Large intestine (tissue), 3 donors: Measurements from ENCODE around the gene RNLS. TPM values are rescaled to one million over a fixed set of nuclear protein-coding genes. Genes with fewer than 3 reads are reported as not detected.

Experiments
- DNase-seq, 2 donors: peaks; one replicate each; pipeline versions ENCODE4 v3.0.0 to v3.0.0-alpha.2; 2013
- H3K27ac ChIP-seq: one replicate; pipeline ENCODE4 v1.5.1; 2013; ENCODE audit warnings: low read length
- H3K27me3 ChIP-seq: 2 replicates; pipeline ENCODE4 v1.6.1; 2013; ENCODE audit warnings: low read length; ENCODE audit not compliant: control insufficient read depth, insufficient read depth
- H3K36me3 ChIP-seq: 2 replicates; pipeline ENCODE4 v1.6.1; 2013; ENCODE audit warnings: low read length; ENCODE audit not compliant: control insufficient read depth, insufficient read depth
- H3K4me1 ChIP-seq: one replicate; pipeline ENCODE4 v1.6.1; 2013; ENCODE audit warnings: low read length; ENCODE audit not compliant: control insufficient read depth, insufficient read depth
- H3K4me3 ChIP-seq: one replicate; pipeline ENCODE4 v1.5.1; 2013; ENCODE audit warnings: low read length
- H3K9me3 ChIP-seq: one replicate; pipeline ENCODE4 v1.6.1; 2013; ENCODE audit warnings: mild to moderate bottlenecking, low read depth, low read length, moderate library complexity; ENCODE audit not compliant: control insufficient read depth
- WGBS: methylation state at CpG from one replicate; pipeline ENCODE4 v1.1.5; 2013; ENCODE audit warnings: low lambda C conversion rate; ENCODE audit not compliant: insufficient coverage; 5-methylcytosine and 5-hydroxymethylcytosine counted together
- polyA plus RNA-seq: library from polyadenylated mRNA; unstranded; fragments of 120-200 nt; gene quantifications from one replicate; pipeline ENCODE4 v1.2.1, GENCODE V29; 2013

RNLS gene
- polyA plus RNA-seq, 1 donor: 19.5 TPM

DNA sequence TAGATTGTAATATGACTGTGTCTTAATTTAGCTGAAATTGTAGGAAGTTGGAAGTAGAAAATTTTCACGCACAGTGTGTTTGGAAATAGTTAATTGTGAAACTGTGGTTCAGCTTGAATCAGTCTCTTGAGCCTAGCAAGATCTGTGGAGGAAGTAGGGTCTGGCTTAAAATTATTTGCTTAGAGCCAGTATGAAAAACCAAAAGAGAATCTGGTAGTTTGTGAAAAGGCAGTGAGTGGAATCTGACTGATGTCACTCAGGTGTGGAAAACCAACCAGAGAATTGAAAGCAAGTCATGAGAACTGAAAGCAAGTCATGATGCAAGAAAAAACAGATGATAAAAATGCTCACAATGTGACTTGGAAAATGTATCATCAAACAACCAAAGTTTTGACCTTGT, 14.9 kb upstream of the RNLS start:
- H3K27ac ChIP-seq: no peak overlapping the region
- peak in 1 of 2 donors; percentile 14 for DNase-seq
- 100% methylated on average over 1 of the region's 1 CpG for WGBS

DNA sequence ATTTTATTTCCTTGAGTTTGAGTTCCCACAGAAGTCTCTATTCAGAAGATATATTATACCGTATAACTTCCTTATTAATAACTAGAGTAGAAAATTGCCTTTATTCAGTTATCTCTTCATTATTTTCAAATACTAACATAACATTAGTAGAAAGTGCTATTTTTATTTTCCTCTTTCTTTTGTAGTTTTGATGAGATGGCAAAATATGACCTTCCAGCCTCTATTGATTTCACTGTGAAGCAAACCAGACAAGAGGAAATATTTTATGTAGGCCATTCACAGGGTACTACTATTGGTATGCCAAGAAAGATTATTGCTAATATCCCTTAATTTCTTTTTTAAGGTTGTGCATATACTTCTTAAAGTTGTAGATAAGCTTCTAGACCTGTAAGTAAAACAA, 11.4 kb upstream of the RNLS start:
- DNase-seq: no peak
- Histone ChIP-seq H3K4me1 (no peaks in the 10 kb centered on the region), H3K4me3 (no peak overlapping the region), H3K36me3 (no peaks in the 10 kb centered on the region), H3K9me3 (no peaks in the 10 kb centered on the region), H3K27me3 (no peaks in the 10 kb centered on the region), H3K27ac (no peak overlapping the region)
- 100% methylated on average over 1 of the region's 1 CpG for WGBS

More for the DNA sequence above, 14.9 kb upstream of the RNLS start:
- no peaks in the 10 kb centered on the region for H3K9me3 ChIP-seq
- no peaks in the 10 kb centered on the region for H3K36me3 ChIP-seq
- no peak overlapping the region for H3K4me3 ChIP-seq
- no peaks in the 10 kb centered on the region for H3K4me1 ChIP-seq
- no peaks in the 10 kb centered on the region for H3K27me3 ChIP-seq

DNA sequence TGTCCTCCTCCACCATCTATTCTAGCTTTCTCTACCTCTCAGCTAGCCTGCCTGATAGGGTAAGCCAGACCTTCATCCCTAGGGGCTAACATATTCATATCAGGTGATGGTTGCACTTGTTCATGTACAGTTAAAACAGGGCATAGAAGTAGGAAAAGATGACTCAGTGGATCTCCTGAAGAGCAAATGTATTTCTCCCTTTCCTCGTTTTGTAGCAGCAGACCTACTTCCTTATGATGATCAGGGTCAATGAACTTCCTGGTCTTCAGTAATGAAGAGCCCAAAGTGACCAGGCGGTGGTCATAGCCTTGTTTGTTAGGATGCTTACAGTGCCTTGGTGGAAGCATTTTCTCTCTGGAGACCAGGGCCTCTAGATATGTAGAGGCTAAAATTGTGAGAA, 9.8 kb upstream of the RNLS start:
- H3K9me3 ChIP-seq: no peaks in the 10 kb centered on the region
- H3K36me3 ChIP-seq: no peaks in the 10 kb centered on the region
- H3K4me3 ChIP-seq: no peak overlapping the region
- no peaks in the 10 kb centered on the region for H3K27me3 ChIP-seq
- no peaks in the 10 kb centered on the region for H3K4me1 ChIP-seq
- WGBS: no CpG with 5 or more reads among the region's 2 CpGs
- no peak for DNase-seq
- H3K27ac ChIP-seq: no peak overlapping the region

DNA sequence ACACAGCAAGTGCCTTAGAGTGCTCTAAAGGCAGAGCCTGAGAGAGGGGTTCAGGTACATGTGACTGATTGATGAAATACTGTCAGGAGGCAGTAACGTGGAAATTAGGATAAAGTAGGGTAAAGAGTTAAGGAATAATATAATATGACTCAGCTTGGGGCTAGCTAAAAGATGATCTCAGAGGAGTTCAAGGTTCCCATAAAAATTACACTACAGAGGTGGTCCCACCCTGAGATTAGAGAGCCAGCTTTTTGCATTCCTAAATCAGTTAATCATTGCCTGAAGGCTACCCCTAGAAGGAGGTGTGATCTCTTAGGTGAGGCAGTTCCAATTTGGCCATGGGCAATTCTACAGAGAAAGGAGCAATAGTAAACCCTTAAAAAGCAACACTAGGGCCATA, 9.3 kb upstream of the RNLS start:
- Histone ChIP-seq H3K4me1 (no peaks in the 10 kb centered on the region), H3K9me3 (no peaks in the 10 kb centered on the region), H3K27me3 (no peaks in the 10 kb centered on the region), H3K27ac (no peak overlapping the region), H3K4me3 (no peak overlapping the region), H3K36me3 (no peaks in the 10 kb centered on the region)
- WGBS: 43% methylated on average over 1 of the region's 1 CpG
- DNase-seq: no peak

DNA sequence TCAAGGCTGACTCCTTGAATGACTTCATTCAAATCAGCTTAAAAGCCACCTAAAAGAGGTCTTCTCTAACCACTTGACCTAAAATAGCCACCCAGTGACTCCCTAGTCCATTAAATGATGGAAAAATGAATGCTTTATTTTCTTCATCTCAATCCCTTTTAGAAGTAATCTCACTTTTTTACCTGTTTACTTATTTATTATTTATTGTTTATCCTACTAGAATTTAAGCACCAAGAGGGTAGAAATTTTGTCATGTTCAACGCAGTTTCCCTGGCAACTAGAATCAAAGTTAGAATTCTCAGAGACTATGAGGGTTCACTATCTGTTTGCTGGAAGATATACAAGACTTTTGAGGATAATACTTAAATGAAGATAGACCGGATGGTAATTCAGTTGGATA, 3.3 kb upstream of the RNLS start, which contains the start of gene LIPJ:
Gene LIPJ, plus strand, starts transcription at position 301 of the 400 bp plus-strand sequence. CDS start 3,926 bp downstream, outside the sequence.
- WGBS: 100% methylated on average over 1 of the region's 2 CpGs
- Histone ChIP-seq H3K9me3 (peaks cover 5% of the 10 kb centered on the region), H3K27ac (no peak within 1 kb of the TSS), H3K4me1 (no peaks in the 10 kb centered on the region), H3K4me3 (no peak within 1 kb of the TSS), H3K27me3 (no peaks in the 10 kb centered on the region), H3K36me3 (no peaks in the 10 kb centered on the region)
- DNase-seq: no peak

DNA sequence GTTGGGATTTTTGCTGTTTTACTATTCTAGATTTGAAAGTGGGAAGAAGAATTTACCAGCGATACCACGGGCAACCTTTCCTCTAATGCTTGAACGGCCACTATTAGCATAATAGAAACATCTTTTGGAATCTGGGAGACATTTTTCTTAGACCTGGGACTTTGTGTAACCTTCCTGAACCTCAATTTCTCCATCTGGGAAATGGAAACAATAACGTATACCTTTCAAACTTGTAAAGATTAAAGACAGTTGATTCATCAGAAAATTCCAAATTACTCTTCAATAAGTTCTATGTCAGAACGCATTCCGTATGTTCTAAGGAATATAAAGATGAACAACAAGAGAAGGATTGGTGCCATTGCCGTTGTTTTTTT, 453 bp upstream of the RNLS start:
- Histone ChIP-seq H3K27me3 (no peaks in the 10 kb centered on the region), H3K4me1 (no peaks in the 10 kb centered on the region), H3K36me3 (no peaks in the 10 kb centered on the region), H3K27ac (peak overlapping the region; percentile 91), H3K9me3 (peaks cover 5% of the 10 kb centered on the region), H3K4me3 (peak overlapping the region; percentile 88)
- DNase-seq: no peak
- no CpG with 5 or more reads among the region's 7 CpGs for WGBS

DNA sequence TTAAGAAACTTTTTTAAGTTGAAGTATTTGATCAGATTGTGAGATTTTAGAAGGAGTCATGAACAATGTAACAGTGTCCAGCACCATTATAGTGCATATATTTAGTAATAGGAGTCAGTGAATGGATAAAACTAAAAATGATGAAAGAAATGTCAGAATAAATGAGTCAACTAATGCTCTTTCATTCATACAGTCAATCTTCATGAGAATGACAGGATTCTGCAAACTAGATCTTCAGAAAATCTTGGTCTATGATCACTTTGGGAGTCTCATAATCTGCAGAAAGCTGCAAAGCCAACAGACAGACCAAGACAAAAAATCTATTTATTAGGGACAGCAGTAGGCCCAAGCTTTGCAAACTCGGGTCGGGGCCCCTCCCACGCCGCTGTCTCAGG, 710 bp downstream of the RNLS start:
- no CpG with 5 or more reads among the region's 4 CpGs for WGBS
- DNase-seq: no peak

DNA sequence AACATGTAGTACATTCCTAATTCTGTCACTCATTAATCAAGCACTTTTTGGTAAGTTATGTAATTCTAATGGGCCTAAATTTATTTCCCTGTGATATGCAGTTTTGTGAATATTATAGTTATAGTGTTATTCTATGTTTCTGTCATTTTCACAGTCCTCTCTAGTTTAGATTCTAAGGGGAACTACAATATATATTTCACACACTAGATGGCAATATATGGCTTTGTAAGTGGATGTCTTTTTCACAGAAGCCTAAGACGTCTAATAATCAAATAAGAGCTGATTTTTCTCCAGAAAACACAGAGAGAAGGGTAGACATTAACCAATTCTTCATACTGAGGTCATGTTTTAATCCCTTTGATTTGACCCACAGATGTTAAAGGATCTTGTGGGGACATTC, 18.0 kb downstream of the RNLS start:
- no peak overlapping the region for H3K27ac ChIP-seq
- 0% methylated on average over 1 of the region's 1 CpG for WGBS

More for the DNA sequence above, 710 bp downstream of the RNLS start:
- Histone ChIP-seq H3K4me3 (peak overlapping the region; percentile 88), H3K36me3 (no peaks in the 10 kb centered on the region), H3K27me3 (no peaks in the 10 kb centered on the region), H3K4me1 (no peaks in the 10 kb centered on the region), H3K27ac (peak overlapping the region; percentile 91), H3K9me3 (peaks cover 5% of the 10 kb centered on the region)

DNA sequence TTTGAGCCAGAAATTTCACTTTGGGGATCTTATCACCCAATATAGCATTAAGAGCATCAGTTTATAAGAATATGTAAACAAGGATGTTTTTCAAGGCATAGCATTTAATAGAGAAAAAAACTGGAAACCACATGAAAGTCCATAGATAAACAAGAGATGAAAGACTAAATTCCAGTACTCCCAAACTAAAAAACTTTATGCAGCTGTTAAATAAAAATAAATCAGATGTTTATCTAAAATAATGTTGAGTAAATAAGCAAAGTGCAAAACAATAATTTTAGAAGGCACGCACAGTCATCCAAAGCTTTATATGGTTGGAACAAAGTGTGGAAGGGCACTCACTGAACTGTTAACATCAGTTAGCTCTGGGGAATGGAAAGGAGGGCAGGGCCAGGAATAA, 21.0 kb downstream of the RNLS start:
- Histone ChIP-seq H3K36me3 (no peaks in the 10 kb centered on the region), H3K4me1 (no peaks in the 10 kb centered on the region), H3K4me3 (no peak overlapping the region), H3K27me3 (no peaks in the 10 kb centered on the region), H3K27ac (no peak overlapping the region), H3K9me3 (no peaks in the 10 kb centered on the region)
- 100% methylated on average over 1 of the region's 1 CpG for WGBS
- no peak for DNase-seq

More for the DNA sequence above, 18.0 kb downstream of the RNLS start:
- H3K4me3 ChIP-seq: no peak overlapping the region
- DNase-seq: no peak
- H3K4me1 ChIP-seq: no peaks in the 10 kb centered on the region
- H3K9me3 ChIP-seq: no peaks in the 10 kb centered on the region
- H3K27me3 ChIP-seq: no peaks in the 10 kb centered on the region
- H3K36me3 ChIP-seq: no peaks in the 10 kb centered on the region

DNA sequence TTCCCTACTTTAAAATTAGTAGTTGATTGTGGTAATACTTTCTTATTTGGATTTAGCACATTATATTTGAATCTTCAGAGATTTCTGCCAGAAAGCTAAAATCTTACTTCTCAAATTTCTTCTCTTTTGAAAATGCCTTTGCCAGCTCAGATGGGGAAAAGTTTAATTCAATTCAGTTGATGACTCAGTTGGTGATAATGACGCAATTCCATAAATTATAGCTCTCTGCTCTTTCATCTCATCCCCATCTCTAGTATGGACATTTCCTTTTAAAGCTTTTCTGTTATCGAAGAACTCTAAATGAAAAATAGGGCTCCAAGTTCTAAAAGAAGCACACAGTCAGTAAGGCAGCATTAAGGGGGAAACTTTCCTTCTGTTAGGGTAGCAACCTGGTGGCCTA, 25.5 kb downstream of the RNLS start:
- 83% methylated on average over 1 of the region's 2 CpGs for WGBS
- H3K9me3 ChIP-seq: no peaks in the 10 kb centered on the region
- H3K36me3 ChIP-seq: no peaks in the 10 kb centered on the region
- H3K27ac ChIP-seq: no peak overlapping the region
- H3K4me3 ChIP-seq: no peak overlapping the region
- no peaks in the 10 kb centered on the region for H3K4me1 ChIP-seq
- H3K27me3 ChIP-seq: no peaks in the 10 kb centered on the region
- no peak for DNase-seq

DNA sequence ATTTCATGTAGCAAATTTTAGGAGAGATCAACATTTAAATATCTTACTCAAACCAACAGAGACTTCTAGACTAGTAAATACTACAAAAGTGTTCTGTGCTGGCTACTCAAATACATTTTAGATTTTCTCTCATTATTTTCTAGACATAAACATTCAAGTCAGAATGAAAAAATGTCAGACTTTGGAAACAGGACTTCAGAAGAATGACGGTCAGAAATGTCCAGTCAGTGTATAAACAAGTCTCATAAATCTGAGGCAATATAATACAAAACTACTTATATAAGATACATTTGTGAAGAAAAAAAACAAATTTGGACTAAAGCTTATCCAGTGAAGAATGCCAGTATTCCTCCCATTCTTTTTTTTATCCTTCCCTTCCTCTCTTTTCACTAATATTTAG, 25.9 kb downstream of the RNLS start:
- no CpG with 5 or more reads among the region's 1 CpG for WGBS
- Histone ChIP-seq H3K27me3 (no peaks in the 10 kb centered on the region), H3K9me3 (no peaks in the 10 kb centered on the region), H3K4me1 (no peaks in the 10 kb centered on the region), H3K4me3 (no peak overlapping the region), H3K36me3 (no peaks in the 10 kb centered on the region), H3K27ac (no peak overlapping the region)
- no peak for DNase-seq
